ENCODE results near the gene KCNIP3. TPM values are rescaled to one million over a fixed set of nuclear protein-coding genes. Genes with fewer than 3 reads are reported as not detected.

Gene KCNIP3
- total and polyA plus RNA-seq, 4 experiments from 2014 or later: not detected

DNA sequence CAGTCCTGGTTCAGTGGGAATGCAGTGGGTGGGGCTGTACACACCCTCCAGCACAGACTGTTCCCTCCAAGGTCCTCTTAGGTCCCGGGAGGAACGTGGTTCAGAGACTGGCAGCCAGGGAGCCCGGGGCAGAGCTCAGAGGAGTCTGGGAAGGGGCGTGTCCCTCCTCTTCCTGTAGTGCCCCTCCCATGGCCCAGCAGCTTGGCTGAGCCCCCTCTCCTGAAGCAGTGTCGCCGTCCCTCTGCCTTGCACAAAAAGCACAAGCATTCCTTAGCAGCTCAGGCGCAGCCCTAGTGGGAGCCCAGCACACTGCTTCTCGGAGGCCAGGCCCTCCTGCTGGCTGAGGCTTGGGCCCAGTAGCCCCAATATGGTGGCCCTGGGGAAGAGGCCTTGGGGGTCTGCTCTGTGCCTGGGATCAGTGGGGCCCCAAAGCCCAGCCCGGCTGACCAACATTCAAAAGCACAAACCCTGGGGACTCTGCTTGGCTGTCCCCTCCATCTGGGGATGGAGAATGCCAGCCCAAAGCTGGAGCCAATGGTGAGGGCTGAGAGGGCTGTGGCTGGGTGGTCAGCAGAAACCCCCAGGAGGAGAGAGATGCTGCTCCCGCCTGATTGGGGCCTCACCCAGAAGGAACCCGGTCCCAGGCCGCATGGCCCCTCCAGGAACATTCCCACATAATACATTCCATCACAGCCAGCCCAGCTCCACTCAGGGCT lies 87.9 kb downstream of the KCNIP3 start:
- intact Hi-C loops (cut with micrococcal nuclease): no loop called here
- ChIA-PET CTCF (ENCODE audit: partially characterized antibody) (no interaction called here), POLR2A (ENCODE audit: partially characterized antibody) (no interaction called here)
- H3K27ac Mint-ChIP-seq: no peak overlapping the region
- no peaks in the 10 kb centered on the region for H3K4me1 ChIP-seq (ENCODE audit: insufficient read depth, low read length)
- no peak for DNase-seq
- no peak overlapping the region for H3K27ac ChIP-seq (ENCODE audit: low read depth, low read length)
- no peak overlapping the region for H3K4me3 Mint-ChIP-seq
- H3K4me1 Mint-ChIP-seq: peaks cover 0 to 5% (median 0%) of the 10 kb centered on the region in 4 donors
- H3K36me3 Mint-ChIP-seq: no peaks in the 10 kb centered on the region
- no peaks in the 10 kb centered on the region for H3K9me3 ChIP-seq (ENCODE audit: control insufficient read depth in 1 of 2, low read length in 2 of 2)
- no peak overlapping the region for H3K4me3 ChIP-seq (ENCODE audit: low read length in 2 of 2)
- no peaks in the 10 kb centered on the region for H3K9me3 Mint-ChIP-seq
- H3K27me3 Mint-ChIP-seq: peaks cover 2 to 6% of the 10 kb centered on the region in 2 donors
- no peaks in the 10 kb centered on the region for H3K27me3 ChIP-seq (ENCODE audit: insufficient read depth, low read length)
- H3K36me3 ChIP-seq (ENCODE audit: insufficient read depth, low read length): no peaks in the 10 kb centered on the region

DNA sequence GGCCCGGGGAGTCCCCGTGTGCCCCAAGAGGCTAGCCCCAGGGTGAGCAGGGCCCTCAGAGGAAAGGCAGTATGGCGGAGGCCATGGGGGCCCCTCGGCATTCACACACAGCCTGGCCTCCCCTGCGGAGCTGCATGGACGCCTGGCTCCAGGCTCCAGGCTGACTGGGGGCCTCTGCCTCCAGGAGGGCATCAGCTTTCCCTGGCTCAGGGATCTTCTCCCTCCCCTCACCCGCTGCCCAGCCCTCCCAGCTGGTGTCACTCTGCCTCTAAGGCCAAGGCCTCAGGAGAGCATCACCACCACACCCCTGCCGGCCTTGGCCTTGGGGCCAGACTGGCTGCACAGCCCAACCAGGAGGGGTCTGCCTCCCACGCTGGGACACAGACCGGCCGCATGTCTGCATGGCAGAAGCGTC lies 88.4 kb downstream of the KCNIP3 start:
- CTCF ChIA-PET (ENCODE audit: partially characterized antibody): no interaction called here
- Mint-ChIP-seq H3K4me3 (no peak overlapping the region), H3K27me3 (peaks cover 2 to 6% of the 10 kb centered on the region in 2 donors), H3K9me3 (no peaks in the 10 kb centered on the region), H3K4me1 (peaks cover 0 to 5% (median 0%) of the 10 kb centered on the region in 4 donors), H3K36me3 (no peaks in the 10 kb centered on the region), H3K27ac (no peak overlapping the region)
- H3K9me3 ChIP-seq (ENCODE audit: control insufficient read depth in 1 of 2, low read length in 2 of 2): no peaks in the 10 kb centered on the region
- H3K36me3 ChIP-seq (ENCODE audit: insufficient read depth, low read length): no peaks in the 10 kb centered on the region
- no peak overlapping the region for H3K4me3 ChIP-seq (ENCODE audit: low read length in 2 of 2)
- DNase-seq: no peak
- no peaks in the 10 kb centered on the region for H3K4me1 ChIP-seq (ENCODE audit: insufficient read depth, low read length)
- H3K27ac ChIP-seq (ENCODE audit: low read depth, low read length): no peak overlapping the region
- intact Hi-C loops (cut with micrococcal nuclease): no loop called here
- POLR2A ChIA-PET (ENCODE audit: partially characterized antibody): no interaction called here
- no peaks in the 10 kb centered on the region for H3K27me3 ChIP-seq (ENCODE audit: insufficient read depth, low read length)

DNA sequence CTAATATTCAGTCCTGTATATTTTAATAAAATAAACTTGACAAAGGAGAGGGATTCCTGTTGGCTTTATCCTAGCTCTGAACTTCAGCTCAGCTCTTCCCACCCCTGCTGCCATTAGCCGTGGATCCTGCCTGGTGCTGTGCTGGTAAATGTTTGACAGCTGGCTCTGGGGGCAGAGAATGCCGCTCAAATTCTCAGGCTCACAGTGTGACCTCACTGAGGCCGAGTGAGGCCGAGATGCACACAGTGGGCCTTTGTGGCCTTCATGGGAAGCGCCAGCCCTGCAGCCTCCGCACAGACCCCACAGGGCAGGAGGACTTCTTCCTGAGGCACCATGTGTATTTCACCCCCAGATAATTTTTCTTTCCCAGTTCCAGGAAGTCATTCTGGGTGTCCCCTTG lies 88.9 kb downstream of the KCNIP3 start:
- intact Hi-C loops (cut with micrococcal nuclease): no loop called here

DNA sequence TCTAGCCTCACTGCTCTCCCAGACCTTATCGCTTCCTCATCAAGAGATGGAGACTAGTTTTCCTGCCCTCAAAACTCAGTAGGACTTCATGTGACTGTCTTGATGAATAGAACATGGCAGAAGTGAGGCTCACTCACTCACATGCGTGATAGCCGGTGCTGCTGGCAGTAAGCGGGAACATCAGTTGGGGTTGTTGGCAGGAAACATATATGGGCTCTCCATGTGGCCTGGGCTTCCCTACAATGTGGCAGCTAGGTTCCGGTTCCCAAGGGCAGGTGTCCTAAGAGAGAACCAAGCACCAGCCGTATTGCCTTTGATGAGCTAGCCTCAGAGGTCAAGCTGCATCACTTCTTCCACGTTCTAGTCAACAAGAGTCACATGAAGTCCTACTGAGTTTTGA lies 90.2 kb downstream of the KCNIP3 start:
- Mint-ChIP-seq H3K36me3 (no peaks in the 10 kb centered on the region), H3K27ac (no peak overlapping the region), H3K4me3 (no peak overlapping the region), H3K4me1 (peaks cover 0 to 5% (median 0%) of the 10 kb centered on the region in 4 donors), H3K27me3 (peaks cover 2 to 5% of the 10 kb centered on the region in 2 donors), H3K9me3 (no peaks in the 10 kb centered on the region)
- no peaks in the 10 kb centered on the region for H3K36me3 ChIP-seq (ENCODE audit: insufficient read depth, low read length)
- POLR2A ChIA-PET (ENCODE audit: partially characterized antibody): no interaction called here
- no peaks in the 10 kb centered on the region for H3K4me1 ChIP-seq (ENCODE audit: insufficient read depth, low read length)
- no peak overlapping the region for H3K4me3 ChIP-seq (ENCODE audit: low read length in 2 of 2)
- H3K9me3 ChIP-seq (ENCODE audit: control insufficient read depth in 1 of 2, low read length in 2 of 2): no peaks in the 10 kb centered on the region
- CTCF ChIA-PET (ENCODE audit: partially characterized antibody): interaction anchor here (1.0 to 3.3 kb wide), 2 partner anchors 8 to 15 kb away, joined by 3 to 21 read pairs; partner anchors contain the start of gene FAHD2A
- intact Hi-C loops (cut with micrococcal nuclease): no loop called here
- no peak overlapping the region for H3K27ac ChIP-seq (ENCODE audit: low read depth, low read length)
- H3K27me3 ChIP-seq (ENCODE audit: insufficient read depth, low read length): no peaks in the 10 kb centered on the region
- no peak for DNase-seq

More for the DNA sequence above, 88.9 kb downstream of the KCNIP3 start:
- no peak overlapping the region for H3K4me3 ChIP-seq (ENCODE audit: low read length in 2 of 2)
- ChIA-PET CTCF (ENCODE audit: partially characterized antibody) (no interaction called here), POLR2A (ENCODE audit: partially characterized antibody) (no interaction called here)
- peaks cover 0 to 5% (median 0%) of the 10 kb centered on the region in 4 donors for H3K4me1 Mint-ChIP-seq
- H3K9me3 Mint-ChIP-seq: no peaks in the 10 kb centered on the region
- DNase-seq: no peak
- H3K27me3 ChIP-seq (ENCODE audit: insufficient read depth, low read length): no peaks in the 10 kb centered on the region
- no peaks in the 10 kb centered on the region for H3K4me1 ChIP-seq (ENCODE audit: insufficient read depth, low read length)
- H3K27ac ChIP-seq (ENCODE audit: low read depth, low read length): no peak overlapping the region
- H3K27ac Mint-ChIP-seq: no peak overlapping the region
- H3K36me3 ChIP-seq (ENCODE audit: insufficient read depth, low read length): no peaks in the 10 kb centered on the region
- no peaks in the 10 kb centered on the region for H3K36me3 Mint-ChIP-seq
- H3K9me3 ChIP-seq (ENCODE audit: control insufficient read depth in 1 of 2, low read length in 2 of 2): no peaks in the 10 kb centered on the region
- H3K4me3 Mint-ChIP-seq: no peak overlapping the region
- H3K27me3 Mint-ChIP-seq: peaks cover 2 to 6% of the 10 kb centered on the region in 2 donors

DNA sequence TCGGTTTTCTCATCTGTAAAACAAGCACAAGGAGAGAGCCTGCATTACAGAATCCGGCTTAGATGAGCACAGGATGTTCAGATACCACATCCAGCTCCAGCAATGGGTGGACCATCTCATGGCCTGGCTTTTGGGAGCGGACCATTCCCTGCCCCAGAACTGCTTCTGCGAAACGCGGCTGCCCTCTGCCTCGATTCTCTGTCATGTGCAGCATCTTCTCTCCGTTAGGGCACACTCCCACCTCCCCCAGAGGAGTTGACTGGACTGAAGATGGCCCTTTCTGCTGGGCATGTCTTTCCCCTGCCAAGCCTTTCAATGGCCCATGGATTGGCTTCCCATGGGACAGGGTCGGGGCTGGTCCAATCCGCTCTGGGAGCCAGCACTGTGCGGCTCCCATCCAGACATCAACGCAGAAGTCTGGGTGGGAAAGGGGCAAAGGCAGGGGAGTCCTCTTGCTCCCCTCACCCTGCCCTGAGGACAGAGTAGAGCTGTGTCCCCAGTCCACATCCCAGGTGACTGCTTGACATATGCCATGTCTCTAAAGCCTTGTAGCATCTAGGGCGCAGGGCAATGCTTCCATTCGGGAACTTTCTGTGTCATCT lies 91.0 kb downstream of the KCNIP3 start:
- Mint-ChIP-seq H3K27ac (no peak overlapping the region), H3K9me3 (no peaks in the 10 kb centered on the region), H3K4me1 (peaks cover 0 to 5% (median 0%) of the 10 kb centered on the region in 4 donors), H3K27me3 (peaks cover 2 to 5% of the 10 kb centered on the region in 2 donors), H3K36me3 (no peaks in the 10 kb centered on the region), H3K4me3 (no peak overlapping the region)
- H3K36me3 ChIP-seq (ENCODE audit: insufficient read depth, low read length): no peaks in the 10 kb centered on the region
- H3K27ac ChIP-seq (ENCODE audit: low read depth, low read length): no peak overlapping the region
- no peaks in the 10 kb centered on the region for H3K27me3 ChIP-seq (ENCODE audit: insufficient read depth, low read length)
- POLR2A ChIA-PET (ENCODE audit: partially characterized antibody): no interaction called here
- CTCF ChIA-PET (ENCODE audit: partially characterized antibody): interaction anchor here (0.7 to 3.3 kb wide), 3 partner anchors 9 to 175 kb away, joined by 3 to 21 read pairs (median 3); partner anchors contain the start of gene FAHD2A
- H3K4me1 ChIP-seq (ENCODE audit: insufficient read depth, low read length): no peaks in the 10 kb centered on the region
- no peak for DNase-seq
- H3K9me3 ChIP-seq (ENCODE audit: control insufficient read depth in 1 of 2, low read length in 2 of 2): no peaks in the 10 kb centered on the region
- H3K4me3 ChIP-seq (ENCODE audit: low read length in 2 of 2): no peak overlapping the region
- intact Hi-C loops (cut with micrococcal nuclease): no loop called here

- Histone ChIP-seq H3K4me1 (ENCODE audit: insufficient read depth, low read length) (no peaks in the 10 kb centered on the region), H3K9me3 (ENCODE audit: control insufficient read depth in 1 of 2, low read length in 2 of 2) (no peaks in the 10 kb centered on the region), H3K36me3 (ENCODE audit: insufficient read depth, low read length) (no peaks in the 10 kb centered on the region), H3K4me3 (ENCODE audit: low read length in 2 of 2) (no peak overlapping the region), H3K27ac (ENCODE audit: low read depth, low read length) (no peak overlapping the region), H3K27me3 (ENCODE audit: insufficient read depth, low read length) (no peaks in the 10 kb centered on the region)
- POLR2A ChIA-PET (ENCODE audit: partially characterized antibody): no interaction called here
- no peak overlapping the region for H3K4me3 Mint-ChIP-seq
- no peaks in the 10 kb centered on the region for H3K9me3 Mint-ChIP-seq
- H3K27ac Mint-ChIP-seq: no peak overlapping the region
- H3K27me3 Mint-ChIP-seq: peaks cover 2 to 5% of the 10 kb centered on the region in 2 donors
- no peak for DNase-seq
- no peaks in the 10 kb centered on the region for H3K36me3 Mint-ChIP-seq
- intact Hi-C loops (cut with micrococcal nuclease): no loop called here
- H3K4me1 Mint-ChIP-seq: peaks cover 0 to 5% (median 0%) of the 10 kb centered on the region in 4 donors
- CTCF ChIA-PET (ENCODE audit: partially characterized antibody): interaction anchor here (0.8 to 3.3 kb wide), 3 partner anchors 8 to 18 kb away, joined by 3 to 21 read pairs (median 4); partner anchors contain the start of gene FAHD2A
Observed at GRCh38 chr2:95388856-95389244, 91.7 kb downstream of the KCNIP3 start.

- no peaks in the 10 kb centered on the region for H3K27me3 ChIP-seq (ENCODE audit: insufficient read depth, low read length)
- no peak overlapping the region for H3K4me3 ChIP-seq (ENCODE audit: low read length in 2 of 2)
- Mint-ChIP-seq H3K4me1 (peaks cover 0 to 5% (median 0%) of the 10 kb centered on the region in 4 donors), H3K27me3 (peaks cover 2 to 5% of the 10 kb centered on the region in 2 donors), H3K4me3 (no peak overlapping the region), H3K9me3 (no peaks in the 10 kb centered on the region), H3K27ac (no peak overlapping the region), H3K36me3 (no peaks in the 10 kb centered on the region)
- ChIA-PET POLR2A (ENCODE audit: partially characterized antibody) (no interaction called here), CTCF (ENCODE audit: partially characterized antibody) (interaction anchor here (0.8 to 3.3 kb wide), 3 partner anchors 8 to 18 kb away, joined by 3 to 21 read pairs (median 4); partner anchors contain the start of gene FAHD2A)
- no peak overlapping the region for H3K27ac ChIP-seq (ENCODE audit: low read depth, low read length)
- intact Hi-C loops (cut with micrococcal nuclease): no loop called here
- no peaks in the 10 kb centered on the region for H3K36me3 ChIP-seq (ENCODE audit: insufficient read depth, low read length)
- no peaks in the 10 kb centered on the region for H3K4me1 ChIP-seq (ENCODE audit: insufficient read depth, low read length)
- peak in 3 of 5 donors; percentile 12 to 19 (median 19) for DNase-seq
- H3K9me3 ChIP-seq (ENCODE audit: control insufficient read depth in 1 of 2, low read length in 2 of 2): no peaks in the 10 kb centered on the region
Observed at GRCh38 chr2:95389245-95390119, 92.3 kb downstream of the KCNIP3 start.

All from CD4-positive, alpha-beta memory T cell (primary cell).